ENCODE measurements around the gene ATP23. TPM values are rescaled to one million over a fixed set of nuclear protein-coding genes. Genes with fewer than 3 reads are reported as not detected.

The ATP23 gene
- polyA plus RNA-seq, 1 donor (not counting 4 experiments of a cell fraction or from before 2014, with no cell fraction given) = 12.2 TPM

DNA sequence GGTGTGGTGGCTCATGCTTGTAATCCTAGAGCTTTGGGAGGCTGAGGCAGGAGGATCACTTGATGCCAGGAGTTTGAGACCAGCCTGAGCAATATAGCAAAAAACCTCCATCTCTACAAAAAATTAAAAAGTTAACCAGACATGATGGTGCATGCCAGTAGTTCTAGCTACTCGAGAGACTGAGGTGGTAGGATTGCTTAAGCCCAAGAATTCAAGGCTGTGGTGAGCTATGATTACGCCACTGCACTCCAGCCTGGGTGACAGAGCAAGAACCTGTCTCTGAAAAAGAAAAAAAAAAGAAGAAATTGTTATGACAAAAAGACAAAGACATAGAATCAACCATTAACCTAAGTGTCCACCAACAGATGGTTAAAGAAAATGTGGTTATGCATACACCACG is 2.1 kb upstream of the ATP23 start:
- Histone ChIP-seq H3K79me2 (ENCODE audit: control insufficient read depth, insufficient read depth, low read length) (no peaks in the 10 kb centered on the region), H4K20me1 (ENCODE audit: control insufficient read depth, extremely low read depth, insufficient read depth, low read length) (no peaks in the 10 kb centered on the region), H3K9ac (ENCODE audit: control insufficient read depth, extremely low read depth, insufficient read depth, low read length) (no peak overlapping the region), H3K9me1 (ENCODE audit: control insufficient read depth, extremely low read depth, insufficient read depth, low read length) (no peaks in the 10 kb centered on the region), H3K36me3 (ENCODE audit: control insufficient read depth in 2 of 2, extremely low read depth in 1 of 2, insufficient read depth in 2 of 2, low read length in 2 of 2) (no peaks in the 10 kb centered on the region), H3K4me3 (ENCODE audit: control insufficient read depth in 2 of 3, extremely low read depth in 1 of 3, insufficient read depth in 2 of 3, low read depth in 1 of 3, low read length in 3 of 3) (no peak overlapping the region), H3K9me3 (ENCODE audit: control insufficient read depth, low read depth, low read length) (no peaks in the 10 kb centered on the region), H3K27ac (ENCODE audit: control insufficient read depth, insufficient read depth, low read length) (no peak overlapping the region), H3K27me3 (ENCODE audit: control insufficient read depth, extremely low read depth, insufficient read depth, low read length) (no peaks in the 10 kb centered on the region), H3K4me1 (ENCODE audit: control insufficient read depth, extremely low read depth, insufficient read depth, low read length) (peaks cover 11% of the 10 kb centered on the region), H3K4me2 (ENCODE audit: control insufficient read depth, extremely low read depth, insufficient read depth, low read depth, low read length) (no peak overlapping the region), H2AFZ (ENCODE audit: control insufficient read depth, low read length) (no peak overlapping the region)
- DNase-seq (ENCODE audit: low read depth, low spot score) (no peak), FAIRE-seq (no peak)
- dilution Hi-C loops (cut with MboI; ENCODE audit: extremely low pct_ligation_motif_present, low sequenced_read_pairs) = no loop called here
- TF ChIP-seq, protein P1, sequence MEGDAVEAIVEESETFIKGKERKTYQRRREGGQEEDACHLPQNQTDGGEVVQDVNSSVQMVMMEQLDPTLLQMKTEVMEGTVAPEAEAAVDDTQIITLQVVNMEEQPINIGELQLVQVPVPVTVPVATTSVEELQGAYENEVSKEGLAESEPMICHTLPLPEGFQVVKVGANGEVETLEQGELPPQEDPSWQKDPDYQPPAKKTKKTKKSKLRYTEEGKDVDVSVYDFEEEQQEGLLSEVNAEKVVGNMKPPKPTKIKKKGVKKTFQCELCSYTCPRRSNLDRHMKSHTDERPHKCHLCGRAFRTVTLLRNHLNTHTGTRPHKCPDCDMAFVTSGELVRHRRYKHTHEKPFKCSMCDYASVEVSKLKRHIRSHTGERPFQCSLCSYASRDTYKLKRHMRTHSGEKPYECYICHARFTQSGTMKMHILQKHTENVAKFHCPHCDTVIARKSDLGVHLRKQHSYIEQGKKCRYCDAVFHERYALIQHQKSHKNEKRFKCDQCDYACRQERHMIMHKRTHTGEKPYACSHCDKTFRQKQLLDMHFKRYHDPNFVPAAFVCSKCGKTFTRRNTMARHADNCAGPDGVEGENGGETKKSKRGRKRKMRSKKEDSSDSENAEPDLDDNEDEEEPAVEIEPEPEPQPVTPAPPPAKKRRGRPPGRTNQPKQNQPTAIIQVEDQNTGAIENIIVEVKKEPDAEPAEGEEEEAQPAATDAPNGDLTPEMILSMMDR (optimal IDR thresholded peaks at IDR 0.05 in 1 of 3, IDR thresholded peaks at IDR 0.05 in 1 of 3, conservative IDR thresholded peaks at IDR 0.05 in 1 of 3; ENCODE audit: extremely low read depth in 1 of 3, insufficient read depth in 2 of 3, low read length in 3 of 3) = no peak
- no peak for TF ChIP-seq EZH2 (IDR thresholded peaks at IDR 0.05; ENCODE audit: low read length)

DNA sequence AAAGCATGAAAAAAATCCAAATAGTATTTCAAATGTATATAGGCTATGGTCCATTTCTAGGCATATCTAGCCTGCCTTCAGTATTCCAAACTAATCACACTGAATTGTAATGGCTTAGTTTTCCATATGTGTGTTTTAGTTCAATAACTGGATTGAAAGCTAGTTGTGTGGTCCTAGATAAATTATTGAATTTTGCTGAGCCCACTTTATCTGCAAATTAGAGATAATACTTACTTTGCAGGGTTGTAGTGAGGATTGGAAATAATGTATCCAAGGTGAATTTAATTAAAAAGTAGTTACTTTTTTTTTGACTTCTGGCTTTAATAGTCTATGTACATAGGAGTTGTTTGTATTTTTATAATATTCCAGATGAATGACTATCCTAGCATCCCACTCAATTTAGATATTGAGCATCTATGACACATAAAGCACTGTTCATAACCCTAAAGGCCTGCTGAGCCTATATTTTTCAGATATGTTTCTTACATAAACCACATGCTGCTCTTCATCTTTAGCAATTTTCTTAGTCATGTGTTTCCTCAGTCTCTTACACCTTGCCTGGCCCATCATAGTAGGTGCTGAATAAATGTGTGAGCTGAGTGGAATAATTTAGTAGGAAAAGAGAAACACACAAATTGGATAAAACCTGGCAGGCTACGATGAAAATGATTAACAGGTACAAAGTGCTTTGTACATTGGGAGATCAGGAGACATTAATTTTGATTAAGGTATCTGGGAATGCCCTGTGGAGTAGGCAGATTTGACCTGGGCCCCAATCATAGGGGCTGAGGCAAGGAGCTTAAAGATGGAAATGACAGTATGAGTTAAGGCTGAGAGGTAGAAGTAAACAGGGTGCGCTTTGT is 1.1 kb upstream of the ATP23 start:
- dilution Hi-C loops (cut with MboI; ENCODE audit: extremely low pct_ligation_motif_present, low sequenced_read_pairs) = no loop called here
- Histone ChIP-seq H3K27ac (ENCODE audit: control insufficient read depth, insufficient read depth, low read length) (peak overlapping the region; percentile 22), H4K20me1 (ENCODE audit: control insufficient read depth, extremely low read depth, insufficient read depth, low read length) (no peaks in the 10 kb centered on the region), H2AFZ (ENCODE audit: control insufficient read depth, low read length) (peak overlapping the region; percentile 100), H3K9ac (ENCODE audit: control insufficient read depth, extremely low read depth, insufficient read depth, low read length) (peak overlapping the region; percentile 70), H3K9me3 (ENCODE audit: control insufficient read depth, low read depth, low read length) (no peaks in the 10 kb centered on the region), H3K4me3 (ENCODE audit: control insufficient read depth in 2 of 3, extremely low read depth in 1 of 3, insufficient read depth in 2 of 3, low read depth in 1 of 3, low read length in 3 of 3) (peak overlapping the region in 1 of 3 experiments; percentile 75), H3K9me1 (ENCODE audit: control insufficient read depth, extremely low read depth, insufficient read depth, low read length) (no peaks in the 10 kb centered on the region), H3K4me1 (ENCODE audit: control insufficient read depth, extremely low read depth, insufficient read depth, low read length) (peaks cover 10% of the 10 kb centered on the region), H3K4me2 (ENCODE audit: control insufficient read depth, extremely low read depth, insufficient read depth, low read depth, low read length) (peak overlapping the region; percentile 85), H3K36me3 (ENCODE audit: control insufficient read depth in 2 of 2, extremely low read depth in 1 of 2, insufficient read depth in 2 of 2, low read length in 2 of 2) (no peaks in the 10 kb centered on the region), H3K27me3 (ENCODE audit: control insufficient read depth, extremely low read depth, insufficient read depth, low read length) (no peaks in the 10 kb centered on the region), H3K79me2 (ENCODE audit: control insufficient read depth, insufficient read depth, low read length) (no peaks in the 10 kb centered on the region)
- FAIRE-seq (no peak), DNase-seq (ENCODE audit: low read depth, low spot score) (no peak)
- no peak for TF ChIP-seq EZH2 (IDR thresholded peaks at IDR 0.05; ENCODE audit: low read length)
- TF ChIP-seq, protein P1 (optimal IDR thresholded peaks at IDR 0.05 in 1 of 3, IDR thresholded peaks at IDR 0.05 in 1 of 3, conservative IDR thresholded peaks at IDR 0.05 in 1 of 3; ENCODE audit: extremely low read depth in 1 of 3, insufficient read depth in 2 of 3, low read length in 3 of 3) = no peak

Measured in keratinocyte (primary cell).